ENCODE results near the gene EXOC6B.

Gene EXOC6B

GRCh38 chr2:72828840-72829507 lies 3.1 kb upstream of the EXOC6B start:
- no peak for DNase-seq

- DNase-seq = no peak
These were observed 2.3 kb upstream of the EXOC6B start for GRCh38 chr2:72827966-72828646.

- no peak for DNase-seq
These were observed 1.7 kb upstream of the EXOC6B start for GRCh38 chr2:72827487-72827886.

DNA sequence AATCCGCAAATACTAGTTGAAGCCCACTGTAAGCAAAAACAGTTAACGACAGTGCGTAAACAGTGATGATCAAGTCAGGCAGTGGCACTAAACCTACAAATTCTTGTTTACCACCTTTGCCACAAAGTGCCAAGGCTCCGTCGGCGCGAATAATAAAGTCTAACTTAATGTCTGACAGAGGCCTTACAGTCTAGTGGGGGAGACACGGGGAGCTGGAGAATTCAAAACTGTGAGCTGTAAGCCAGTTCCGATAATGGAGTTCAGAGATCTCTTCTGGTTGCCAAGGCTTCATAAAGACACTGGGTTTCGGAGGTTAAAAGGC lies 284 bp upstream of the EXOC6B start:
- DNase-seq = no peak

GRCh38 chr2:72824224-72824842 lies 1.5 kb downstream of the EXOC6B start:
- DNase-seq = no peak

GRCh38 chr2:72822794-72823193 lies 3.0 kb downstream of the EXOC6B start:
- no peak for DNase-seq

- no peak for DNase-seq
These were observed 3.9 kb downstream of the EXOC6B start for GRCh38 chr2:72821983-72822382.

GRCh38 chr2:72821118-72821517 lies 4.7 kb downstream of the EXOC6B start:
- no peak for DNase-seq

DNA sequence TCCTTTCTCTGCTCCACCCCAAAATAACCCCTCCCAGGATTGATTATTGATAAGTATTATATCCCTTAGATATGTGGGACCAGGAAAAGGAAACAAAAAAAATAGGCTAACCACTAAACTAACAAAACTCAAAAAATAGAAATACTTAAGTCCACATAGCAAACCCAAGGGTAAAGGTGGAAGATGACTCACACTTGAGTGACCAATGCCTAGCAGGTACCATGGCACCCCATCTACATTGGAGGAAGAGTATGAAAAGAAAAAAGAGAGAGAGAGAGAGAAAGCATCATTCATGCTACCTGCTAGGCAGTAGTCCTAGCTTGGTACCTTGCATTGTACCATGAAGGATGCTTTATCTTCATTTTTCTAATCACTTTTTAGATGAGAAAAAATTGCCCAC lies 6.3 kb downstream of the EXOC6B start:
- DNase-seq = no peak

- no peak for DNase-seq
These were observed 10.1 kb downstream of the EXOC6B start for GRCh38 chr2:72815655-72816278.

- no peak for DNase-seq
These were observed 12.0 kb downstream of the EXOC6B start for GRCh38 chr2:72813841-72814240.

- no peak for DNase-seq
These were observed 15.7 kb downstream of the EXOC6B start for GRCh38 chr2:72810165-72810564.

DNA sequence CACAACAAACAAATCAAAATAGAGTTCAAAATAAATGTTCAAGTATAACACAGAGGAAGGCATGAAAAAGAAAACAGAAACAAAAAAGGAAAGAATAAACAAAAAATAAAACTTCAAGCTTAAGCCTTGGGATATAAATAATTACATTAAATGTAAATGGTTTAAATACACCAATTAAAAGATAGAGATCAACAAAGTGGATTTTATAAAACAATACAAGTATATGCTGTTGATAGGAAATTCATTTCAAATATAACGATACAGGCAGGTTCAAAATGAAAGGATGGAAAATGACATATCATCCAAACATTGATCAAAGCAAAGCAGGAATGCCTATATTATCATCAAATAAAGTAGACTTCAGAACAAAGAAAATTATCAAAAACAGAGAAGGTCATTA lies 16.7 kb downstream of the EXOC6B start:
- DNase-seq = no peak

DNA sequence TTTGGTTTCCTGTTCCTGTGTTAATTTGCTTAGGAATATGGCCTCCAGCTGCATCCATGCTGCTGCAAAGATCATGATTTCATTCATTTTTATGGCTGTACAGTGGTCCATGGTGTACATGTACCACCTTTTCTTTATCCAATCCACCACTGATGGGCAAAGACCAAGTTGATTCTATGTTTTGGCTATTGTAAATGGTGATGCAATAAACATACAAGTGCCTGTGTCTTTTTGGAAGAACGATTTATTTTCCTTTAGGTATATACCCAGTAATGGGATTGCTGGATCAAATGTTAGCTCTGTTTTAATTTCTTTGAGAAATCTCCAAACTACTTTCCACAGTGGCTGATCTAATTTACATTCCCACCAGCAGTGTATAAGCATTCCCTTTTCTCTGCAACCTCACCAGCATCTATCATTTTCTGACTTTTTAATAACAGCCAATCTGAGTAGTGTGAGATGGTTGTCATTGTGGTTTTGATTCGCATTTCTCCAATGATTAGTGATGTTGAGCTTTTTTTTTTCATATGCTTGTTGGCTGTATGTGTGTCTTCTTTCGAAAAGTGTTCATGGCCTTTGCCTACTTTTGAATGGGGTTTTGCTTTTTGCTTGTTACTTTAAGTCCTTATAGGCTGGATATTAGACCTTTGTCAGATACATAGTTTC lies 19.4 kb downstream of the EXOC6B start:
- DNase-seq = no peak

GRCh38 chr2:72803626-72804320 lies 22.1 kb downstream of the EXOC6B start:
- no peak for DNase-seq

GRCh38 chr2:72803151-72803550 lies 22.7 kb downstream of the EXOC6B start:
- no peak for DNase-seq

- no peak for DNase-seq
These were observed 25.3 kb downstream of the EXOC6B start for GRCh38 chr2:72800492-72800891.

- no peak for DNase-seq
These were observed 28.1 kb downstream of the EXOC6B start for GRCh38 chr2:72797740-72798139.

GRCh38 chr2:72796766-72797165 lies 29.1 kb downstream of the EXOC6B start:
- DNase-seq = no peak

- DNase-seq = no peak
These were observed 31.3 kb downstream of the EXOC6B start for GRCh38 chr2:72794572-72794971.

DNA sequence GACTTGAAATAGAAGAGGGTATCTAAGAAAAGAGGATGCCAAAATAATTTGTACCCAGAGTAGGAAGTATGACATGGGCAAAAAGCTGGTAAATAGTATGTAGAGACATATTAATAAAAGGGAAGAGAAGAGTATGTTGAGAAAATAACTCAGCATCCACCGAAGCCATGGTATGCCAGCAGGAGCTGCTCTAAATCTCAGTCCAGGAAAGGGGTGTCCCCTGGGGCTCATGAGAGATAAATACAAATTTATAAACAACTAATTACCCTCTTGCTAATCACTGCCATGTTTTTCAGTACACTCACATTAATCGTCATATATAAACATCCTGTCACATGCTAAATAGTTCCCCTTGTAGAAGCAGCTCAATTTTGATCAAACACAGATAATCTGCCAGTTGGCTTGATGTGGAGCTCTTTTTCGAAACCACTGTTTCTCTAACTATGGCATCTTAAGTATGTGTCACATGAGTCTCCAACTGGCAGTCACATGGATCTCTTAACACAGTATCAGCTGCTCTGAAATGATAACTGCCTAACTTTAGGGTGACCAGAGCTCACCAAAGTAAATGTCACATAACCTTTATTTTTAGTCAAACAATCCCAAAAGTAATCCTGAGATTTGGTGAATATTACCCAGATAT lies 31.9 kb downstream of the EXOC6B start:
- DNase-seq = no peak

GRCh38 chr2:72789241-72789640 lies 36.6 kb downstream of the EXOC6B start:
- DNase-seq = no peak
